GM18520 (cell line): ENCODE data around the gene BST2.
"Not testable (repeated sequence)": the region's sequence is repeated elsewhere in the genome, so short reads cannot be mapped to it uniquely, and the experiment has no call there.

ENCODE experiments used
- ATAC-seq: cut with Tn5 transposase; IDR thresholded peaks from one replicate; pipeline ENCODE4 v1.9.1; 2021; ENCODE audit not compliant: unreplicated experiment

The BST2 gene

GRCh38 chr19:17390665-17391370, 14.6 kb downstream of the BST2 start:
- peak; percentile 93 for ATAC-seq

GRCh38 chr19:17389957-17390664, 15.3 kb downstream of the BST2 start:
- ATAC-seq = no peak

- ATAC-seq = no peak
Measured at GRCh38 chr19:17389288-17389687, 16.1 kb downstream of the BST2 start.

- no peak for ATAC-seq
Measured at GRCh38 chr19:17385878-17386611, 19.4 kb downstream of the BST2 start.

- ATAC-seq = no peak
Measured at GRCh38 chr19:17380426-17381138, 24.8 kb downstream of the BST2 start.

GRCh38 chr19:17379221-17379631, 26.2 kb downstream of the BST2 start:
- no peak for ATAC-seq

GRCh38 chr19:17378271-17378670, 27.2 kb downstream of the BST2 start:
- no peak for ATAC-seq

- no peak for ATAC-seq
Measured at GRCh38 chr19:17376935-17377600, 28.4 kb downstream of the BST2 start, which contains the start of gene PLVAP. Gene PLVAP, minus strand, starts transcription at chr19:17377342. Its CDS starts 54 bp downstream, at chr19:17377288.

GRCh38 chr19:17370026-17370587, 35.3 kb downstream of the BST2 start:
- ATAC-seq = peak; percentile 94

GRCh38 chr19:17365361-17365760, 40.1 kb downstream of the BST2 start:
- no peak for ATAC-seq

GRCh38 chr19:17363852-17364605, 41.4 kb downstream of the BST2 start:
- ATAC-seq = not testable (repeated sequence)

GRCh38 chr19:17359905-17360800, 45.3 kb downstream of the BST2 start:
- no peak for ATAC-seq

- no peak for ATAC-seq
Measured at GRCh38 chr19:17358395-17358794, 47.0 kb downstream of the BST2 start.

GRCh38 chr19:17357724-17358123, 47.7 kb downstream of the BST2 start:
- ATAC-seq = no peak

GRCh38 chr19:17357078-17357666, 48.3 kb downstream of the BST2 start:
- no peak for ATAC-seq

GRCh38 chr19:17353386-17353785, 52.0 kb downstream of the BST2 start:
- ATAC-seq = no peak
